MCF 10A (cell line): Measurements from ENCODE around the gene SSH2. TPM values are rescaled to one million over a fixed set of nuclear protein-coding genes. Genes with fewer than 3 reads are reported as not detected.

Experiments used
- BruUV-seq: library from RNA; stranded (reverse); fragments of 400-500 nt; replicated peaks from 2 replicates; lab custom pipeline; 2021; lab: Mats Ljungman, UMichigan
- CTCF ChIA-PET: fragments of 300-600 bp; sonication (Branson Sonifier 250); formaldehyde crosslinking; extraction: SDS; loops from one replicate; lab custom pipeline; 2021; ENCODE audit warnings: antibody characterized with exemption, inconsistent platforms; lab: Yijun Ruan, JAX
- POLR2A ChIA-PET: fragments of 300-600, 350-650 bp; sonication (Branson Sonifier 250); formaldehyde crosslinking; extraction: SDS; loops from one replicate; lab custom pipeline; 2020; ENCODE audit warnings: antibody characterized with exemption, inconsistent platforms; lab: Yijun Ruan, JAX
- DNase-seq: peaks from one replicate; pipeline ENCODE4 v3.0.0-alpha.2; 2018; ENCODE audit not compliant: unreplicated experiment
- H3K27ac Mint-ChIP-seq: one replicate; pipeline ENCODE4 v1.8.0; 2022; ENCODE audit warnings: mild to moderate bottlenecking, low read depth, mixed read lengths; ENCODE audit not compliant: unreplicated experiment
- H3K27me3 Mint-ChIP-seq: one replicate; pipeline ENCODE4 v1.8.0; 2022; ENCODE audit warnings: mixed read lengths; ENCODE audit not compliant: insufficient read depth, unreplicated experiment
- H3K36me3 Mint-ChIP-seq: one replicate; pipeline ENCODE4 v1.8.0; 2022; ENCODE audit warnings: mild to moderate bottlenecking, moderate library complexity, mixed read lengths; ENCODE audit not compliant: insufficient read depth, unreplicated experiment
- H3K4me1 Mint-ChIP-seq: one replicate; pipeline ENCODE4 v1.8.0; 2022; ENCODE audit warnings: mixed read lengths; ENCODE audit not compliant: insufficient read depth, unreplicated experiment
- H3K4me3 Mint-ChIP-seq: one replicate; pipeline ENCODE4 v1.8.0; 2022; ENCODE audit warnings: mild to moderate bottlenecking, moderate library complexity, mixed read lengths; ENCODE audit not compliant: unreplicated experiment
- H3K9me3 Mint-ChIP-seq: one replicate; pipeline ENCODE4 v1.8.0; 2022; ENCODE audit warnings: mixed read lengths; ENCODE audit not compliant: unreplicated experiment
- CTCF ChIP-seq: fragments of 200-600 bp; IDR thresholded peaks from one replicate; pipeline ENCODE4 v1.8.0; 2022; ENCODE audit warnings: antibody characterized with exemption, mild to moderate bottlenecking; ENCODE audit not compliant: unreplicated experiment
- intact Hi-C: fragments of 100-400 bp; cut with micrococcal nuclease; formaldehyde crosslinking; loops from 2 replicates; pipeline ENCODE4 v1.14.1; 2022
- total RNA-seq: library from RNA; stranded (reverse); gene quantifications from 2 replicates; pipeline ENCODE4 v1.2.3, GENCODE V29; 2022

Gene SSH2
- total RNA-seq, 1 experiment from 2014 or later, result 21.9 TPM

DNA sequence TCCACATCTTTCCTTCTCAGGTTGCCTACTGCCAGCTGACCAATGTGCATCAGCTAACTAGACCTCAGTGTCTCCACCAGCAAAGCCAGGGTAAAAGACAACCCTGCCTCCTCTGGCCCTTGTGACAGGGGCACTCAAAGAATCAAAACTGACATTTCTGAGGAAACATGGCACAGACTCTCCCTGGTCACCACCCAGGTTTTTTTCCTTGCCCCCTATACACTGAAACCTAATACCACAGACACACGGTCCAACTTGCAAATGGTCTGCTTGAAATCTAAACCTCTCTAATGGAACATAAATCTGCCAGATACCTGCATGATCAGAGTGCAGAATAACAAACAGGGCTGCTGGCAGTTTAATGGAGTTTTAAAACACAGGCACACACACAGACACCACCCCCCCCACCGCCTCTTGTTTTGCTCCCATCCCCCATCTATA is 287.8 kb downstream of the SSH2 start:
- BruUV-seq, result no TSS peak
- Mint-ChIP-seq H3K4me1 (peaks cover 43% of the 10 kb centered on the region), H3K4me3 (no peak overlapping the region), H3K27me3 (no peaks in the 10 kb centered on the region), H3K27ac (peak overlapping the region; percentile 59), H3K36me3 (peaks cover 12% of the 10 kb centered on the region), H3K9me3 (no peaks in the 10 kb centered on the region)
- ChIA-PET CTCF (interaction anchor here (0.6 to 2.9 kb wide), 5 partner anchors 24 to 289 kb away, joined by 3 to 20 read pairs (median 4); no protein-coding TSS in a partner anchor), POLR2A (interaction anchor here (0.7 to 4.8 kb wide), 8 partner anchors 23 to 289 kb away, joined by 3 to 49 read pairs (median 6); partner anchors contain the start of gene SSH2)
- intact Hi-C loops, result no loop called here
- DNase-seq, result no peak
- no peak for TF ChIP-seq CTCF

- Mint-ChIP-seq H3K27me3 (no peaks in the 10 kb centered on the region), H3K9me3 (no peaks in the 10 kb centered on the region), H3K36me3 (peaks cover 20% of the 10 kb centered on the region), H3K4me1 (peaks cover 42% of the 10 kb centered on the region), H3K4me3 (no peak overlapping the region), H3K27ac (peak overlapping the region; percentile 68)
- POLR2A ChIA-PET, result interaction anchor here (0.6 to 4.8 kb wide), 9 partner anchors 24 to 464 kb away, joined by 3 to 49 read pairs (median 4); partner anchors contain the start of genes ANKRD13B and SSH2
- intact Hi-C loops, result no loop called here
- no peak for TF ChIP-seq CTCF
- BruUV-seq, result no TSS peak
- CTCF ChIA-PET, result interaction anchor here (0.6 to 4.0 kb wide), 10 partner anchors 23 to 444 kb away, joined by 3 to 85 read pairs (median 4); partner anchors contain the start of gene SSH2
- DNase-seq, result no peak
These were observed 288.9 kb downstream of the SSH2 start for GRCh38 chr17:29640981-29641642.

DNA sequence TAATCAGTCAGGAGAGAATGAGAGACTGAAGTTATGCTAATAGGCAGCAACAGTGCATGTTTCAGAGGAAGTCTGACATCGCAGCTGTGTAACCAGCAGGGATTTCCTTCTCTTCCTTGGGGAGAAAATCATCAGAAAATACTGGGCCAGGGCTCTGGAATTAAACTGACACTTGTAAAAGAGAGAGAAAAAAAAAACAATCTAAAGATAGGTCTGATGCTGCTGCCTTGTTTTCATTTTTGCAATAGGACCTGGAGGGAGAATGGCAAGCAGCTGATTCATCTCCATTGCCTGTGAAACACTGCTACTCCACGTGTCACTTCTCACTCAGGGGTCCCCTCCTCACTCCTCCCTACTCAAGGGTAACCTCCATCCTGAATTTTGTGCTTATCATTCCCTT is 289.6 kb downstream of the SSH2 start:
- Mint-ChIP-seq H3K4me1 (peaks cover 35% of the 10 kb centered on the region), H3K36me3 (peaks cover 27% of the 10 kb centered on the region), H3K4me3 (no peak overlapping the region), H3K27ac (peak overlapping the region; percentile 68), H3K9me3 (no peaks in the 10 kb centered on the region), H3K27me3 (no peaks in the 10 kb centered on the region)
- intact Hi-C loops, result no loop called here
- no peak for TF ChIP-seq CTCF
- ChIA-PET CTCF (interaction anchor here (0.7 to 4.0 kb wide), 13 partner anchors 22 to 452 kb away, joined by 3 to 85 read pairs (median 5); partner anchors contain the start of gene SSH2), POLR2A (interaction anchor here (0.6 to 4.8 kb wide), 17 partner anchors 16 to 463 kb away, joined by 3 to 49 read pairs (median 5); partner anchors contain the start of genes ANKRD13B and SSH2)
- peak; percentile 33 for DNase-seq
- no TSS peak for BruUV-seq

DNA sequence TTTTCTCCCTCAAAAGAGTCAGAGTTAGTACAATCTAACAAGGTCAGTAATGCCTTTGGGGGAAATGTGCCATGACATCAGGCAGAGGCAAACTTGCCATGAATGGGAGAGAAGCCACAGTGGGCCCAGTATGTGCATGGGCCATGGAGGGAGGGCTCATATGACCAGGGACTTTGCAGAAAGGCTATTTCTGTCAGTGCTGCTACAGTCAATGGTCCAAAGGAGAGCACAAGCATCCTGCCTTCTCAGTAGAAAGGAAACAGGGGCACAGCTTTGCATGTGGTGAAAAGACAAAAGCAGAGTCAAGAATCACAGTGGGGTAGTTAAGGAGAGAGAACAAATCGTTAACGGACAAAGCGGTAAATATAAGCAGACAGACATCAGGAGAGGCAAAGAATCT is 296.1 kb downstream of the SSH2 start:
- ChIA-PET CTCF (interaction anchor here (0.6 to 2.6 kb wide), 2 partner anchors 219 to 298 kb away, joined by 3 to 8 read pairs; no protein-coding TSS in a partner anchor), POLR2A (interaction anchor here (1.6 kb wide), 1 partner anchor 9 kb away, joined by 5 read pairs; no protein-coding TSS in a partner anchor)
- H3K27me3 Mint-ChIP-seq, result no peaks in the 10 kb centered on the region
- DNase-seq, result no peak
- H3K36me3 Mint-ChIP-seq, result peaks cover 53% of the 10 kb centered on the region
- H3K4me1 Mint-ChIP-seq, result peaks cover 8% of the 10 kb centered on the region
- intact Hi-C loops, result no loop called here
- no peak overlapping the region for H3K4me3 Mint-ChIP-seq
- TF ChIP-seq CTCF, result no peak
- BruUV-seq, result no TSS peak
- H3K9me3 Mint-ChIP-seq, result no peaks in the 10 kb centered on the region
- no peak overlapping the region for H3K27ac Mint-ChIP-seq
